Stomach smooth muscle (tissue), 2 donors: Measurements from ENCODE around the gene GRIN2C.

ENCODE experiments used
- H3K27ac ChIP-seq: one replicate; pipeline ENCODE4 v1.7.0; 2013; ENCODE audit warnings: mild to moderate bottlenecking, low read length, inconsistent platforms
- H3K27me3 ChIP-seq, 2 donors: one replicate each; pipeline ENCODE4 v1.7.0; 2013; ENCODE audit warnings: low read length in 2 of 2; ENCODE audit not compliant: insufficient read depth in 2 of 2, control insufficient read depth in 1 of 2
- H3K36me3 ChIP-seq, 2 donors: one replicate each; pipeline ENCODE4 v1.7.0; 2013; ENCODE audit warnings: low read length in 2 of 2; ENCODE audit not compliant: control insufficient read depth in 2 of 2, insufficient read depth in 2 of 2
- H3K4me1 ChIP-seq: one replicate; pipeline ENCODE4 v1.7.0; 2013; ENCODE audit warnings: low read length; ENCODE audit not compliant: control insufficient read depth, insufficient read depth
- H3K4me3 ChIP-seq, 2 donors: one replicate each; pipeline ENCODE4 v1.7.0; 2013; ENCODE audit warnings: low read length in 2 of 2
- H3K9ac ChIP-seq, 2 donors: one replicate each; pipeline ENCODE4 v1.7.0; 2013; ENCODE audit warnings: low read length in 2 of 2, mild to moderate bottlenecking in 1 of 2
- H3K9me3 ChIP-seq, 2 donors: one replicate each; pipeline ENCODE4 v1.7.0; 2013; ENCODE audit warnings: low read length in 2 of 2; ENCODE audit not compliant: control insufficient read depth in 2 of 2
- donor health status: healthy.
- donor health status: Pancreatic carcinoma.

The GRIN2C gene

GRCh38 chr17:74842599-74843351 is 16.9 kb downstream of the GRIN2C start:
- no peak overlapping the region for H3K9ac ChIP-seq
- no peaks in the 10 kb centered on the region for H3K36me3 ChIP-seq
- no peaks in the 10 kb centered on the region for H3K9me3 ChIP-seq
- peak overlapping the region in 1 of 2 donors; percentile 67 for H3K4me3 ChIP-seq
- peaks cover 30% of the 10 kb centered on the region for H3K4me1 ChIP-seq
- no peak overlapping the region for H3K27ac ChIP-seq
- peaks cover 6 to 18% of the 10 kb centered on the region in 2 donors for H3K27me3 ChIP-seq

GRCh38 chr17:74842146-74842598 is 17.5 kb downstream of the GRIN2C start:
- Histone ChIP-seq H3K4me1 (peaks cover 30% of the 10 kb centered on the region), H3K4me3 (peak overlapping the region in 1 of 2 donors; percentile 67), H3K9ac (peak overlapping the region in 1 of 2 donors; percentile 42), H3K27me3 (peaks cover 6 to 18% of the 10 kb centered on the region in 2 donors), H3K36me3 (no peaks in the 10 kb centered on the region), H3K27ac (no peak overlapping the region), H3K9me3 (no peaks in the 10 kb centered on the region)

- no peak overlapping the region for H3K4me3 ChIP-seq
- H3K9ac ChIP-seq: no peak overlapping the region
Measured at GRCh38 chr17:74840989-74841666, 18.6 kb downstream of the GRIN2C start.

GRCh38 chr17:74839990-74840852 is 19.5 kb downstream of the GRIN2C start:
- H3K9ac ChIP-seq: peak overlapping the region in 1 of 2 donors; percentile 10
- peaks cover 30% of the 10 kb centered on the region for H3K4me1 ChIP-seq
- H3K9me3 ChIP-seq: no peaks in the 10 kb centered on the region
- no peak overlapping the region for H3K4me3 ChIP-seq
- peaks cover 3 to 15% of the 10 kb centered on the region in 2 donors for H3K27me3 ChIP-seq
- peaks cover 0 to 2% of the 10 kb centered on the region in 2 donors for H3K36me3 ChIP-seq
- H3K27ac ChIP-seq: no peak overlapping the region

More at GRCh38 chr17:74840989-74841666, 18.6 kb downstream of the GRIN2C start:
- Histone ChIP-seq H3K9me3 (no peaks in the 10 kb centered on the region), H3K36me3 (peaks cover 0 to 1% of the 10 kb centered on the region in 2 donors), H3K27me3 (peaks cover 3 to 16% of the 10 kb centered on the region in 2 donors), H3K27ac (peak overlapping the region; percentile 31), H3K4me1 (peaks cover 30% of the 10 kb centered on the region)

- no peak overlapping the region for H3K27ac ChIP-seq
- no peak overlapping the region for H3K9ac ChIP-seq
- H3K36me3 ChIP-seq: peaks cover 0 to 2% of the 10 kb centered on the region in 2 donors
- peaks cover 30% of the 10 kb centered on the region for H3K4me1 ChIP-seq
- no peak overlapping the region for H3K4me3 ChIP-seq
- peaks cover under 1 to 7% of the 10 kb centered on the region in 2 donors for H3K27me3 ChIP-seq
- H3K9me3 ChIP-seq: no peaks in the 10 kb centered on the region
Measured at GRCh38 chr17:74838274-74838673, 21.4 kb downstream of the GRIN2C start.

GRCh38 chr17:74836691-74837467 is 22.8 kb downstream of the GRIN2C start:
- Histone ChIP-seq H3K27me3 (no peaks in the 10 kb centered on the region), H3K9me3 (no peaks in the 10 kb centered on the region), H3K27ac (no peak overlapping the region), H3K36me3 (peaks cover 0 to 2% of the 10 kb centered on the region in 2 donors), H3K9ac (no peak overlapping the region), H3K4me1 (peaks cover 21% of the 10 kb centered on the region), H3K4me3 (no peak overlapping the region)

GRCh38 chr17:74836191-74836590 is 23.5 kb downstream of the GRIN2C start:
- no peak overlapping the region for H3K4me3 ChIP-seq
- peaks cover 16% of the 10 kb centered on the region for H3K4me1 ChIP-seq
- no peak overlapping the region for H3K27ac ChIP-seq
- no peak overlapping the region for H3K9ac ChIP-seq
- no peaks in the 10 kb centered on the region for H3K9me3 ChIP-seq
- H3K36me3 ChIP-seq: peaks cover 0 to 2% of the 10 kb centered on the region in 2 donors
- H3K27me3 ChIP-seq: no peaks in the 10 kb centered on the region

GRCh38 chr17:74833501-74834377 is 25.9 kb downstream of the GRIN2C start:
- H3K27ac ChIP-seq: no peak overlapping the region
- H3K4me3 ChIP-seq: no peak overlapping the region
- no peaks in the 10 kb centered on the region for H3K9me3 ChIP-seq
- H3K36me3 ChIP-seq: peaks cover 0 to 4% of the 10 kb centered on the region in 2 donors
- H3K27me3 ChIP-seq: no peaks in the 10 kb centered on the region
- no peaks in the 10 kb centered on the region for H3K4me1 ChIP-seq
- no peak overlapping the region for H3K9ac ChIP-seq

- Histone ChIP-seq H3K9me3 (no peaks in the 10 kb centered on the region), H3K9ac (no peak overlapping the region), H3K4me3 (no peak overlapping the region), H3K27ac (no peak overlapping the region), H3K4me1 (no peaks in the 10 kb centered on the region), H3K27me3 (no peaks in the 10 kb centered on the region), H3K36me3 (peaks cover 0 to 6% of the 10 kb centered on the region in 2 donors)
Measured at GRCh38 chr17:74832421-74832820, 27.3 kb downstream of the GRIN2C start.
